Cardiac fibroblast (primary cell): ENCODE measurements around the gene NUBP2.

ENCODE experiments used
- DNase-seq, 2 donors: peaks; one replicate each; pipeline versions ENCODE4 v3.0.0 to v3.0.0-alpha.2; 2010; ENCODE audit warnings: low read depth in 2 of 2
- H3K4me3 ChIP-seq, 2 donors: replicated peaks in 1 of 2; 1 replicate in 1 of 2; 2 replicates in 1 of 2; pipeline ENCODE4 v1.5.1; 2011; ENCODE audit warnings: low read depth in 2 of 2, low read length in 2 of 2, mild to moderate bottlenecking in 2 of 2, moderate library complexity in 1 of 2
- CTCF ChIP-seq: IDR thresholded peaks from one replicate; pipeline ENCODE4 v1.5.1; 2011; ENCODE audit warnings: low read depth, mild to moderate bottlenecking, low read length, inconsistent platforms

The NUBP2 gene

GRCh38 chr16:1779741-1780676 lies 2.8 kb upstream of the NUBP2 start:
- no peak overlapping the region for H3K4me3 ChIP-seq
- TF ChIP-seq CTCF: no peak

GRCh38 chr16:1780677-1781072 lies 2.1 kb upstream of the NUBP2 start:
- no peak for TF ChIP-seq CTCF
- no peak overlapping the region for H3K4me3 ChIP-seq
- DNase-seq: no peak

More at GRCh38 chr16:1779741-1780676, 2.8 kb upstream of the NUBP2 start:
- DNase-seq: no peak

GRCh38 chr16:1781254-1781653 lies 1.5 kb upstream of the NUBP2 start:
- no peak for DNase-seq
- H3K4me3 ChIP-seq: peak overlapping the region; percentile 78 to 80
- no peak for TF ChIP-seq CTCF

GRCh38 chr16:1781758-1782407 lies 877 bp upstream of the NUBP2 start:
- TF ChIP-seq CTCF: peak; percentile 20
- peak in 1 of 2 donors; percentile 28 for DNase-seq

GRCh38 chr16:1784977-1785845 lies 2.5 kb downstream of the NUBP2 start:
- DNase-seq: no peak
- no peak overlapping the region for H3K4me3 ChIP-seq
- TF ChIP-seq CTCF: no peak

More at GRCh38 chr16:1781758-1782407, 877 bp upstream of the NUBP2 start:
- H3K4me3 ChIP-seq: peak overlapping the region; percentile 78 to 80

- TF ChIP-seq CTCF: no peak
- DNase-seq: no peak
- H3K4me3 ChIP-seq: no peak overlapping the region
Observed at GRCh38 chr16:1785846-1786170, 3.0 kb downstream of the NUBP2 start.
